Measurements from ENCODE around the gene ATE1. TPM values are rescaled to one million over a fixed set of nuclear protein-coding genes. Genes with fewer than 3 reads are reported as not detected.

The ATE1 gene
- total RNA-seq, 2 experiments from 2014 or later: 13.6 to 17.5 TPM

GRCh38 chr10:121860810-121861209, 67.0 kb downstream of the ATE1 start:
- no peak overlapping the region for H3K27ac Mint-ChIP-seq
- H3K4me3 Mint-ChIP-seq: no peak overlapping the region
- H3K36me3 Mint-ChIP-seq (ENCODE audit: low read depth): peaks cover 39% of the 10 kb centered on the region
- no peaks in the 10 kb centered on the region for H3K27me3 Mint-ChIP-seq (ENCODE audit: low read depth)
- intact Hi-C loops (cut with micrococcal nuclease): no loop called here
- no peak for DNase-seq
- H3K4me1 Mint-ChIP-seq (ENCODE audit: low read depth): no peaks in the 10 kb centered on the region
- CTCF ChIA-PET: no interaction called here
- H3K9me3 Mint-ChIP-seq: no peaks in the 10 kb centered on the region

GRCh38 chr10:121854809-121855445, 72.9 kb downstream of the ATE1 start:
- no peak overlapping the region for H3K27ac Mint-ChIP-seq
- no peaks in the 10 kb centered on the region for H3K9me3 Mint-ChIP-seq
- H3K4me3 Mint-ChIP-seq: no peak overlapping the region
- no peaks in the 10 kb centered on the region for H3K4me1 Mint-ChIP-seq (ENCODE audit: low read depth)
- intact Hi-C loops (cut with micrococcal nuclease): no loop called here
- CTCF ChIA-PET: interaction anchor here (0.8 to 1.1 kb wide), 2 partner anchors 12 to 90 kb away, joined by 3 read pairs; no protein-coding TSS in a partner anchor
- no peak for DNase-seq
- peaks cover 42% of the 10 kb centered on the region for H3K36me3 Mint-ChIP-seq (ENCODE audit: low read depth)
- no peaks in the 10 kb centered on the region for H3K27me3 Mint-ChIP-seq (ENCODE audit: low read depth)

- no peaks in the 10 kb centered on the region for H3K27me3 Mint-ChIP-seq (ENCODE audit: low read depth)
- H3K9me3 Mint-ChIP-seq: no peaks in the 10 kb centered on the region
- CTCF ChIA-PET: no interaction called here
- intact Hi-C loops (cut with micrococcal nuclease): no loop called here
- no peak overlapping the region for H3K4me3 Mint-ChIP-seq
- H3K27ac Mint-ChIP-seq: no peak overlapping the region
- no peak for DNase-seq
- peaks cover 46% of the 10 kb centered on the region for H3K36me3 Mint-ChIP-seq (ENCODE audit: low read depth)
- H3K4me1 Mint-ChIP-seq (ENCODE audit: low read depth): no peaks in the 10 kb centered on the region
Measured at GRCh38 chr10:121853950-121854349, 73.9 kb downstream of the ATE1 start.

- Mint-ChIP-seq H3K27me3 (ENCODE audit: low read depth) (no peaks in the 10 kb centered on the region), H3K4me3 (no peak overlapping the region), H3K36me3 (ENCODE audit: low read depth) (peaks cover 39% of the 10 kb centered on the region), H3K27ac (no peak overlapping the region), H3K4me1 (ENCODE audit: low read depth) (no peaks in the 10 kb centered on the region), H3K9me3 (no peaks in the 10 kb centered on the region)
- DNase-seq: no peak
- CTCF ChIA-PET: interaction anchor here (0.8 kb wide), 1 partner anchor 95 kb away, joined by 3 read pairs; no protein-coding TSS in a partner anchor
- intact Hi-C loops (cut with micrococcal nuclease): no loop called here
Measured at GRCh38 chr10:121851786-121852185, 76.0 kb downstream of the ATE1 start.

- CTCF ChIA-PET: no interaction called here
Measured at GRCh38 chr10:121848082-121848481, 79.7 kb downstream of the ATE1 start.

GRCh38 chr10:121846555-121846954, 81.3 kb downstream of the ATE1 start:
- Mint-ChIP-seq H3K4me3 (no peak overlapping the region), H3K4me1 (ENCODE audit: low read depth) (peaks cover 10% of the 10 kb centered on the region), H3K9me3 (peaks cover 5% of the 10 kb centered on the region), H3K27me3 (ENCODE audit: low read depth) (no peaks in the 10 kb centered on the region), H3K36me3 (ENCODE audit: low read depth) (peaks cover 44% of the 10 kb centered on the region), H3K27ac (no peak overlapping the region)
- intact Hi-C loops (cut with micrococcal nuclease): no loop called here
- no peak for DNase-seq
- CTCF ChIA-PET: no interaction called here

More at GRCh38 chr10:121848082-121848481, 79.7 kb downstream of the ATE1 start:
- DNase-seq: no peak
- Mint-ChIP-seq H3K27ac (no peak overlapping the region), H3K36me3 (ENCODE audit: low read depth) (peaks cover 44% of the 10 kb centered on the region), H3K27me3 (ENCODE audit: low read depth) (no peaks in the 10 kb centered on the region), H3K4me3 (no peak overlapping the region), H3K9me3 (peaks cover 5% of the 10 kb centered on the region), H3K4me1 (ENCODE audit: low read depth) (peaks cover 10% of the 10 kb centered on the region)
- intact Hi-C loops (cut with micrococcal nuclease): no loop called here

GRCh38 chr10:121845044-121845784, 82.6 kb downstream of the ATE1 start:
- Mint-ChIP-seq H3K4me3 (no peak overlapping the region), H3K36me3 (ENCODE audit: low read depth) (peaks cover 37% of the 10 kb centered on the region), H3K27me3 (ENCODE audit: low read depth) (no peaks in the 10 kb centered on the region), H3K4me1 (ENCODE audit: low read depth) (peaks cover 13% of the 10 kb centered on the region), H3K9me3 (peaks cover 5% of the 10 kb centered on the region), H3K27ac (no peak overlapping the region)
- intact Hi-C loops (cut with micrococcal nuclease): no loop called here
- DNase-seq: no peak
- CTCF ChIA-PET: interaction anchor here (0.9 to 1.1 kb wide), 2 partner anchors 43 to 94 kb away, joined by 3 read pairs; no protein-coding TSS in a partner anchor

- CTCF ChIA-PET: interaction anchor here (1.1 kb wide), 1 partner anchor 43 kb away, joined by 3 read pairs; no protein-coding TSS in a partner anchor
- H3K9me3 Mint-ChIP-seq: peaks cover 5% of the 10 kb centered on the region
- H3K4me1 Mint-ChIP-seq (ENCODE audit: low read depth): peaks cover 13% of the 10 kb centered on the region
- intact Hi-C loops (cut with micrococcal nuclease): no loop called here
- no peak for DNase-seq
- H3K27me3 Mint-ChIP-seq (ENCODE audit: low read depth): no peaks in the 10 kb centered on the region
- H3K27ac Mint-ChIP-seq: no peak overlapping the region
- H3K4me3 Mint-ChIP-seq: no peak overlapping the region
- peaks cover 31% of the 10 kb centered on the region for H3K36me3 Mint-ChIP-seq (ENCODE audit: low read depth)
Measured at GRCh38 chr10:121844537-121844936, 83.3 kb downstream of the ATE1 start.

GRCh38 chr10:121843379-121843778, 84.5 kb downstream of the ATE1 start:
- no peak for DNase-seq
- intact Hi-C loops (cut with micrococcal nuclease): no loop called here
- CTCF ChIA-PET: interaction anchor here (0.7 kb wide), 1 partner anchor 21 kb away, joined by 4 read pairs; no protein-coding TSS in a partner anchor
- Mint-ChIP-seq H3K36me3 (ENCODE audit: low read depth) (peaks cover 27% of the 10 kb centered on the region), H3K27me3 (ENCODE audit: low read depth) (no peaks in the 10 kb centered on the region), H3K27ac (no peak overlapping the region), H3K9me3 (peaks cover 5% of the 10 kb centered on the region), H3K4me3 (no peak overlapping the region), H3K4me1 (ENCODE audit: low read depth) (peaks cover 13% of the 10 kb centered on the region)

- H3K4me3 Mint-ChIP-seq: no peak overlapping the region
- H3K4me1 Mint-ChIP-seq (ENCODE audit: low read depth): peaks cover 13% of the 10 kb centered on the region
- H3K36me3 Mint-ChIP-seq (ENCODE audit: low read depth): peaks cover 26% of the 10 kb centered on the region
Measured at GRCh38 chr10:121841862-121842261, 86.0 kb downstream of the ATE1 start.

GRCh38 chr10:121838931-121839330, 88.9 kb downstream of the ATE1 start:
- Mint-ChIP-seq H3K9me3 (no peaks in the 10 kb centered on the region), H3K36me3 (ENCODE audit: low read depth) (peaks cover 17% of the 10 kb centered on the region), H3K4me1 (ENCODE audit: low read depth) (peaks cover 7% of the 10 kb centered on the region), H3K4me3 (no peak overlapping the region), H3K27ac (no peak overlapping the region), H3K27me3 (ENCODE audit: low read depth) (no peaks in the 10 kb centered on the region)
- intact Hi-C loops (cut with micrococcal nuclease): no loop called here
- no peak for DNase-seq
- CTCF ChIA-PET: no interaction called here

More at GRCh38 chr10:121841862-121842261, 86.0 kb downstream of the ATE1 start:
- peaks cover 5% of the 10 kb centered on the region for H3K9me3 Mint-ChIP-seq
- DNase-seq: no peak
- CTCF ChIA-PET: interaction anchor here (0.6 kb wide), 1 partner anchor 64 kb away, joined by 3 read pairs; no protein-coding TSS in a partner anchor
- no peaks in the 10 kb centered on the region for H3K27me3 Mint-ChIP-seq (ENCODE audit: low read depth)
- intact Hi-C loops (cut with micrococcal nuclease): no loop called here
- H3K27ac Mint-ChIP-seq: no peak overlapping the region

GRCh38 chr10:121838149-121838548, 89.7 kb downstream of the ATE1 start:
- Mint-ChIP-seq H3K4me1 (ENCODE audit: low read depth) (peaks cover 3% of the 10 kb centered on the region), H3K4me3 (no peak overlapping the region), H3K27ac (no peak overlapping the region), H3K36me3 (ENCODE audit: low read depth) (peaks cover 21% of the 10 kb centered on the region), H3K9me3 (no peaks in the 10 kb centered on the region), H3K27me3 (ENCODE audit: low read depth) (no peaks in the 10 kb centered on the region)
- CTCF ChIA-PET: no interaction called here
- no peak for DNase-seq
- intact Hi-C loops (cut with micrococcal nuclease): no loop called here
